Measurements from ENCODE around the gene STX7.

STX7 gene

DNA sequence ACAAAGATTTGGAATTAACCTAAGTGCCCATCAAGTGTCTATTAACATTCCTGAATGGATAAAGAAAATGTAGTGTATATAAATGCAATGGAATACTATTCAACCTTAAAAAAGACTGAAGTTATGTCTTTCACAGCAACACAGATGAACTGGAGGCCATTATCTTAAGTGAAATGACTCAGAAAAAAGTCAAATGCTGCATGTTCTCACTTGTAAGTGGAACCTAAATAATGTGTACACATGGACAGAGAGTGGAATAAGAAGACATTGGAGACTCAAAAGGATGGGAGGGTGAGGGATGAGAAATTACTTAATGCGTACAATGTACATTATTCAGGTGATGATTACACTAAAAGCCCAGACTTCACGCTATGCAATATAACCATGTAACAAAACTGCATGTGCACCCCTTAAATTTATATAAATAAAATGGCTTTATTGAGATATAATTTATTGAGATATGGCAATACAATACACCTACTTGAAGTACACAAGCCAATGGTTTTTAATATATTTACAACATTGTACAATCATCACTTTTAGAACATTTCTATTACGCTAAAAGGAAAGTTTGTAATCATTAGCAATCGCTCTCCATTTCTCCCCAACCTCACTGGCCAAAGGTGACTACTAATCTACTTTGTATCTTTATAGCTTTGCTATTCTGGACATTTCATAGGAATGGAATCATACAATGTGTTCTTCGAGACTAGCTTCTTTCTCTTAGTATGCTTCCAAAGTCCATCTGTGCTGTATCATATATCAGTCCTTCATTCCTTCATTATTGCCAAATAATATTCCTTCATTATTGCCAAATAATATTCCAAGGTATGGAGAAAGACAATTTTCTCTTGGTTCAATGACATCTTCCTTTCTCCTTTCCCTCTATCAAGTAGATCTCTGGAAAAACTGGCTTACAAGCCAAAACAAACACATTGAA lies 5.8 kb downstream of the STX7 start:
- DNase-seq (ENCODE audit: low spot score): no peak

DNA sequence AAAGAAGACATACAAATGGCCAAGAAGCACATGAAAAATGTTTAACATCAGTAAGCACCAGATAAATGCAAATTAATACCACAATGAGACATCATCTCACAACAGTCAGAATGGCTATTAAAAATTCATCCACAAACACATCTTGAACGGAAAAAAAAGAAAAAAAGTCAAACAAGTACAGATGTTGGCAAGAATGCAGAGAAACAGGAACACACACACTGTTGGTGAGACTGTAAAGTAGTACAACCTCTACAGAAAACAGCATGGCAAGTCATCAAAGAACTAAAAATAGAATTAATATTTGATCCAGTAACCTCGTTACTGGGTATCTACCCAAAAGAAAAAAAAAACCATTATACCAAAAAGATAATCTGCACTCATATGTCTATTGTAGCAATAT lies 6.5 kb downstream of the STX7 start:
- no peak for DNase-seq (ENCODE audit: low spot score)

DNA sequence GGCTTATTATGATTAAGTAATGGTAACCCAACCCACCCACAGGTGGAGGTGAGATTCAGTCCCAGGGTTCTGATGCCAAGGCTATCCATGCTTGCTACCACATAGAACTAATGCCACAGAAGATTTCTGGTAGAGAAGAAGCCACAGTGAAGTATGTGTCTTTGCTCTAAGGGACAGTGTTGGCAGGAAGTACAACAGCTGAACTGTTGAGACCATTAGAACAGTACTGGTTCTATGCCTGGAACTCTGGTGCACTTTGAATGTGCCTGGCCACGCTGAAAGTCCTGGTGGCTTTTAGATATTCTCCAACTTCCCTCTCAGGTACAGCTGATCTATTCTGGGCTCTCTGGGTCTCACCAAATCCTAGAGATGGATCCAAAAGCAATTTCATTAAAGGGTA lies 7.8 kb downstream of the STX7 start:
- DNase-seq (ENCODE audit: low spot score): no peak

DNA sequence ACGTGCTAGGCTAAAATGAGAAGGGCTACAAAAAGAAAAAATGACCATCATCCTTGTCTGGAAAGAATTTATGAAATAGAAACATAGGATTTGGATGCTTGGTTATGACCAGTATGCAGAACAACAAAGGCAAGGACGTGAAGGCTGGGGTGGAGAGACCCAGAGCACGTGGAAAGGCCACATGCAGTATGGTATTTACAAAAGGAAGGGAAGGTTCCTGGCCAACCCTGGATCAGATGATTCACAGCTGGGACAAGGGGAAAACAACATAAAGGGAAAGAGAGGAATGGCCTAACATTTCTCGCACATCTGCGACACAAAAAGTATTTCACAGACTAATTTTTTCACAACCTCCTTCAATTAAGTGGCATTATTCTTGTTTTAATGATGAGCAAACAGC lies 8.2 kb downstream of the STX7 start:
- no peak for DNase-seq (ENCODE audit: low spot score)

DNA sequence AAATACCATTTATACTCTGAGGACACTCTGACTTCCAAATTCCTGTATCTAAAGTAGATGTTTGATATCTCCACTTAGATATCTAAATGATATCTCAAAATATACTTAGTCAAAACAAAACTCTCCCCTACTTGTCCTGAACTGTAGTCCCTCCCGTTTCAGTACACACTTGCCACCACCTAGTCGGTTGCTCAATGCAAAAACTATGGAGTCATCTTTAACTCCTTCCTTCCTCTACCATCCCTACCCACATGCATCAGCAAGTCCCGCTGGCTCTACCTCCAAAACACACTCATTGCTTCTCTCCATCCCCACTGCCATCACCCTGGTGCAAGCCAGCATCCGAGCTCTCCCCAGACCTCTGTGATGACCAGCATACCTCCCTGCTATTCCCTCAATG lies 13.2 kb downstream of the STX7 start:
- no peak for DNase-seq (ENCODE audit: low spot score)

DNA sequence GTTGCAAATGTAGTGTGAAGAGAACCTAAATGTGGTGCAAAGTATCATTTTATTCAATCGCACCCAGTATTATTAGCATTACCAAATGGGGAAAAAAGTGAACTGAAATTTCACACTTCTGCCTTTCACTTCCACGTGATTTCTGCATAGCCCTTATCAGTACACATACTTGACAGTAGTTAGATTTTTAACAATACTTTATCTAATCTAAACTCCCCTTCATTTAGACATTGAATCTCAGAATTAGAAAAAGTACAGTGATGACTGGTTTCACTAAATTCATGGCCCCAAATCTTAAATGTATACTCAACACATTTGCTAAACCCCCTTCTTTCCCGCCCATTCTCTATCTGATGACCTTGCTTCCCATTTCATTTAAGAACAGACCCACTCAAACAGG lies 14.3 kb downstream of the STX7 start:
- DNase-seq (ENCODE audit: low spot score): no peak

- DNase-seq (ENCODE audit: low spot score): no peak
These were observed 16.3 kb downstream of the STX7 start for GRCh38 chr6:132496519-132497180.

DNA sequence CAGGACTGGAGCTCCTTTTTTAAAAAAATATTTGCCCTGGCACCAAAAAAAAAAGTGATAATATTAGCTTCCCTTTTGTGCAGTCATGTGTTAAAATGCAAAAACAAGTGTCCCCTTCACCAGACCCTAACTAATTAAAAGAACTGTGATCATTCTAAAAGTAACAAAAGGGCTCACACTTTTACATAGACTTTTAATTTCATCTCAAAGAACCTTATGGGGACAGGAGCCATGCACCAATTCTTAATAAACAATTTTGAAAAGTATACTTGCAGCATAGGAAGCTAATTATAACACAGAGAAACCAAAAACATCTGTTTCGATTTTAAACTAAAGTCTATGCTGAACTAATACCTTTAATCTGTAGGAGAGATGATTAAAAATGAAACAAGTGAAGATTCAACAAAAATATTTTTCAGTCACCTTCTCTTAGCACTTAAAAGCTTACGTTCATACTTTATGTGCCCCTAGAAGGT lies 17.3 kb downstream of the STX7 start:
- DNase-seq (ENCODE audit: low spot score): no peak

GRCh38 chr6:132494954-132495353 lies 18.0 kb downstream of the STX7 start:
- no peak for DNase-seq (ENCODE audit: low spot score)

- no peak for DNase-seq (ENCODE audit: low spot score)
These were observed 21.0 kb downstream of the STX7 start for GRCh38 chr6:132491881-132492280.

GRCh38 chr6:132491303-132491702 lies 21.6 kb downstream of the STX7 start:
- no peak for DNase-seq (ENCODE audit: low spot score)

- no peak for DNase-seq (ENCODE audit: low spot score)
These were observed 22.3 kb downstream of the STX7 start for GRCh38 chr6:132490478-132491204.

- DNase-seq (ENCODE audit: low spot score): no peak
These were observed 22.9 kb downstream of the STX7 start for GRCh38 chr6:132490024-132490423.

- DNase-seq (ENCODE audit: low spot score): no peak
These were observed 23.5 kb downstream of the STX7 start for GRCh38 chr6:132489376-132489775.

DNA sequence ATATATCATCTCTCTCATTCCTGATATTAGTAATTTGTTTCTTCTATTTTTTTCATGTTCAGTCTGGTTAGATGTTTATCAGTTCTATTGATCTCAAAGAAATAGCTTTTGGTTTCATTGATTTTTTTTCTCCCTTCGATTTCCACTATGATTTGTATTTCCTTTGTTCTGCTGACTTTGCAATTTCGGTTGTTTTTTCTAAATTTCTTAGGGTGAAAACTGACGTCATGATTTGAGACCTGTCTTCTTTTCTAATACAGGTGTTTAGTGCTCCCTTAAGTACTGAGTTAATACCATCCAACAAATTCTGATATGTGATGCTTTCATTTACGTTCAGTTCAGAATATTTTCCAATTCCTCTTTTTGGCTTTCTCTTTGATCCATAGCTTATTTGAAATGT lies 25.2 kb downstream of the STX7 start:
- no peak for DNase-seq (ENCODE audit: low spot score)

DNA sequence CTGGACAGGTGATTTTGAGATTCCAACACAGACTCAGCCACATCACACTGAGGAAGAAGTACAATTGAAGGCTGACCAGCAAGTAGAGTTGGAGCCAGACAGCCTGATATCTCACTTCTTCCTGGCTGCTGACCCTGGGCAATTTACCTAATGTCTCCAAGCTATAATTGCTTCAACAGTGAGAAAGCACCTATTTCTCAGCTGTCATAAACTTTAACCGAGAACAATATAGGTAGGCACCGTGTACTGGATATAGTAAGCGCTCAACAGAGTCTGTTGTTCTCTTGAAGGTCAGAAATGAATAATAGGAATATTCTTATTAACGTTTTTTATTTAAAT lies 28.3 kb downstream of the STX7 start:
- DNase-seq (ENCODE audit: low spot score): no peak

DNA sequence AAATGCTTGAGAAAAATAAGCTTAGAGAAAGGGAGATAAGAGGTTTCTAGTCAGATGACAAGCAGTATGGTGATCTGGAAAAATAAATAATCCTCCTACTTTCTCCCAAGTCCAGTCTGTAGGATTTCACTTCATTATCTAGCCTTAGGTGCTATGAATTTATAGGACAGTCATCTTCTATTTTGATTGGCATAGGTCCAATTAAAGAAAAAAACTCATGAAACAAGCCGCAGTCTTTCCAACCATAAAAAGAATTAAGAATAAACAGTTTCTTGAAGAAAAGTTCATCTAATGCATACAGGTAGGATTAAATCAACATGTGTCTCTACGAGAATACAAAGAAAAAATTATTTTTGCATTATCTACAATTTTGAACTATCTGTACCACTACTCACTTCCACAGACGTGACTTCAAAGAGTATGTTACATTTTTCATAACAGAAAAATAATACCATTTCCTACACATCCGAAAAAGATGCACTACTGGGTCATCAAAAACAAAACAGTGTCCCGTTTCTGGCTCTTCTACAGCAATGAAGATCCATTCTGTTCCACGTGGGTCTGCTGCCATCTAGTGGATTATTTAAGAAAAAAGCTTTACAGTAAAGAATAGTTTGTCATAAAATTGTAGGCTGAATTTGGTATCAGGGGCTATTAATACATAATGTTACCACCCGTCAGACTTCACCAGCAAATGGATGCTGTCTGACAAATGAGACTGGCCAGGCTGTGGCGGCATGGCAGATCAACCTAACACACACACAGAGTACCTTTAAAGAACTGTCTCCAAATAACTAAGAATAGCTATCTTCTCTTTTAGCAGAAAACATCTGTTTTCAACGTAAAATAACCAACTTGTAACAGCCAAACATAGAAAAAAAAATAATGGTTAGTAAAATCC lies 28.9 kb downstream of the STX7 start:
- no peak for DNase-seq (ENCODE audit: low spot score)

DNA sequence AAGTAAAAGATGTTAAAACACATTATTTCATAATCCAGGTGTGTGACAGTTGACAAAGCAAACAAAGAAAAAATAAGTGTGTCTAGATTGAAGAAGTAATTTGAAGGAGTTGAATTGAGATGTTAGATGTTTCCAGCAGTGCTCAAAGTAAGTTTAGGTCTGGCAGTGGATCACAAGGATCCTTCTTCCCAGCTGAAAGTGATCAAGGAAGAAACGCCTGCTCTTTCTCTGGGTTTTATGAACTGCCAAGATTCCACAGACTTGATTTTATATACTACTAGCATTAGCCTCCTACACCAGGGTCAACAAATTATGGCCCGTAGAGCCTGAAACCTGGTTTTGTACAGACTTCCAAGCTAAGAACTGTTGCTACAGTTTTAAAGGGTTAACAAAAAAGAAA lies 30.3 kb downstream of the STX7 start:
- DNase-seq (ENCODE audit: low spot score): no peak

GRCh38 chr6:132481189-132481588 lies 31.7 kb downstream of the STX7 start:
- DNase-seq (ENCODE audit: low spot score): no peak

DNA sequence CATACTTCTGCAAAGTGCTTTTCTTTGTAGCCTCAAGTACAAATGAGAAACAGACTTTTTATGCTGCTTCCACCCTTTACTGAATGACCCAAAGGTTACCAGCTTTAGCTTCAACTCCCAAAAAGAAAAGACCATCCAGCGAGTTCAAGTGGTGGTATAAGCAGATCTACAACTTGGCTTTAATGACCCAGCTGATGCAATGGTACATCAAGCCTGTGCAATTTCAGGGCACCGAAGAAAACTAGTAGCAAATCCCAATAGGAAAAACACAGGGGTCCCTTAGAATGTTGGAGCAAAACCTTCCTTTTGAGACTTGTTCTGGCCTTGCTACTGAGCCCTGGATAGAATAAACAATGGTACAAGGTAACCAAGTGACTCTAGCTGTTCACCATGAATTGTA lies 33.8 kb downstream of the STX7 start:
- no peak for DNase-seq (ENCODE audit: low spot score)

GRCh38 chr6:132478674-132479073 lies 34.2 kb downstream of the STX7 start:
- no peak for DNase-seq (ENCODE audit: low spot score)

DNA sequence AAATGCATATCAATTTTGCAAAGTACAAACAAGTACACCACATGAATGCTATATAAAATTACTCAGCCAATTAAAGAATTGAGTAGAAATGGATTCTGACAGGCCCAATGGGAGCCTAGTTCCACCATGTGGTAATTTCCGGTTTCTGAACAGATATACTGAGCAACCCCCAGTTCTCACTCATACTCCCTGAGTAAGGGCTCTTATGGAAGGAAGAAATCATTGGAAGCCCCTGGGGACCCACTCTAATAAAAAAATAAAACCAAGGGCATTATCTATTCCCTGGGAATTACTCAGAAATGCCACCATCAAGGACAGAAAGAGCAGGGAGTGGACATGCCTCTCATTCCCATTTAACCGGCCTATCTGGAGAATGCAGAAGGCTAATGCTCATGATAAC lies 34.6 kb downstream of the STX7 start:
- DNase-seq (ENCODE audit: low spot score): no peak
